H9 (cell line): ENCODE measurements around the gene ADAMTS15. TPM values are rescaled to one million over a fixed set of nuclear protein-coding genes. Genes with fewer than 3 reads are reported as not detected.

Experiments
- DNase-seq: peaks from one replicate; pipeline ENCODE4 v3.0.0-alpha.2; 2017
- H2AFZ ChIP-seq: one replicate; pipeline ENCODE4 v1.6.1; 2013; ENCODE audit warnings: mild to moderate bottlenecking, low read length, control low read depth, moderate library complexity
- H2AK5ac ChIP-seq: 2 replicates; pipeline ENCODE4 v1.6.1; 2013; ENCODE audit warnings: low read length, control low read depth, mixed read lengths; ENCODE audit not compliant: insufficient read length
- H2BK120ac ChIP-seq: one replicate; pipeline ENCODE4 v1.6.1; 2013; ENCODE audit warnings: low read depth, mild to moderate bottlenecking, low read length, control low read depth, inconsistent platforms; ENCODE audit not compliant: poor library complexity, severe bottlenecking
- H2BK12ac ChIP-seq: 2 replicates; pipeline ENCODE4 v1.6.1; 2013; ENCODE audit warnings: low read length, control low read depth, mixed read lengths, low read depth; ENCODE audit not compliant: insufficient read length
- H2BK15ac ChIP-seq: 2 replicates; pipeline ENCODE4 v1.6.1; 2013; ENCODE audit warnings: low read depth, low read length, control low read depth
- H2BK20ac ChIP-seq: one replicate; pipeline ENCODE4 v1.6.1; 2013; ENCODE audit warnings: low read depth, mild to moderate bottlenecking, low read length, control low read depth, inconsistent platforms; ENCODE audit not compliant: poor library complexity, severe bottlenecking
- H2BK5ac ChIP-seq: 2 replicates; pipeline ENCODE4 v1.6.1; 2013; ENCODE audit warnings: low read length, control low read depth, mixed read lengths; ENCODE audit not compliant: insufficient read length
- H3K14ac ChIP-seq: 2 replicates; pipeline ENCODE4 v1.6.1; 2013; ENCODE audit warnings: low read length, control low read depth; ENCODE audit not compliant: insufficient read depth
- H3K18ac ChIP-seq: 2 replicates; pipeline ENCODE4 v1.6.1; 2013; ENCODE audit warnings: low read depth, mild to moderate bottlenecking, mixed read lengths, low read length, control low read depth; ENCODE audit not compliant: insufficient read length
- H3K23ac ChIP-seq: 2 replicates; pipeline ENCODE4 v1.6.1; 2013; ENCODE audit warnings: low read length, control low read depth, mixed read lengths, low read depth; ENCODE audit not compliant: insufficient read length
- H3K23me2 ChIP-seq: 2 replicates; pipeline ENCODE4 v1.6.1; 2013; ENCODE audit warnings: low read depth, mild to moderate bottlenecking, mixed read lengths, low read length, control low read depth; ENCODE audit not compliant: insufficient read length, poor library complexity, severe bottlenecking
- H3K27ac ChIP-seq: 2 replicates; pipeline ENCODE4 v1.5.1; 2013; ENCODE audit warnings: low read length, control low read depth, mixed read lengths, low read depth; ENCODE audit not compliant: insufficient read length
- H3K27me3 ChIP-seq: 2 replicates; pipeline ENCODE4 v1.6.1; 2013; ENCODE audit warnings: low read length, control low read depth, inconsistent platforms; ENCODE audit not compliant: insufficient read depth
- H3K4ac ChIP-seq: 2 replicates; pipeline ENCODE4 v1.6.1; 2013; ENCODE audit warnings: low read depth, mild to moderate bottlenecking, control low read depth, inconsistent platforms, low read length, moderate library complexity
- H3K4me1 ChIP-seq: 2 replicates; pipeline ENCODE4 v1.6.1; 2013; ENCODE audit warnings: low read length, control low read depth, inconsistent platforms; ENCODE audit not compliant: insufficient read depth
- H3K4me2 ChIP-seq: 2 replicates; pipeline ENCODE4 v1.6.1; 2013; ENCODE audit warnings: low read length, control low read depth, mixed read lengths; ENCODE audit not compliant: insufficient read length, insufficient read depth
- H3K56ac ChIP-seq: 2 replicates; pipeline ENCODE4 v1.6.1; 2013; ENCODE audit warnings: low read depth, mild to moderate bottlenecking, mixed read lengths, low read length, control low read depth; ENCODE audit not compliant: insufficient read length
- H3K79me1 ChIP-seq: 2 replicates; pipeline ENCODE4 v1.6.1; 2013; ENCODE audit warnings: low read depth, mild to moderate bottlenecking, moderate library complexity, low read length, control low read depth, inconsistent platforms; ENCODE audit not compliant: insufficient read depth, poor library complexity, severe bottlenecking
- H3K79me2 ChIP-seq: 2 replicates; pipeline ENCODE4 v1.6.1; 2013; ENCODE audit warnings: low read length, control low read depth, inconsistent platforms; ENCODE audit not compliant: insufficient read depth
- H3K9ac ChIP-seq: 2 replicates; pipeline ENCODE4 v1.6.1; 2013; ENCODE audit warnings: low read length, control low read depth, mixed read lengths; ENCODE audit not compliant: insufficient read length; ENCODE audit errors: extremely low read depth
- H3K9me3 ChIP-seq: one replicate; pipeline ENCODE4 v1.6.1; 2013; ENCODE audit warnings: low read depth, low read length, inconsistent platforms; ENCODE audit not compliant: control insufficient read depth
- H3T11ph ChIP-seq: one replicate; pipeline ENCODE4 v1.6.1; 2013; ENCODE audit warnings: mild to moderate bottlenecking, low read length, control low read depth, inconsistent platforms
- H4K20me1 ChIP-seq: one replicate; pipeline ENCODE4 v1.6.1; 2013; ENCODE audit not compliant: control insufficient read depth, insufficient read length, insufficient read depth
- H4K5ac ChIP-seq: 2 replicates; pipeline ENCODE4 v1.6.1; 2013; ENCODE audit warnings: low read depth, mild to moderate bottlenecking, mixed read lengths, low read length, control low read depth; ENCODE audit not compliant: insufficient read length
- H4K8ac ChIP-seq: replicated peaks from 2 replicates; pipeline ENCODE4 v1.6.1; 2013; ENCODE audit warnings: low read length, control low read depth, mixed read lengths, low read depth; ENCODE audit not compliant: insufficient read length
- H4K91ac ChIP-seq: 2 replicates; pipeline ENCODE4 v1.6.1; 2013; ENCODE audit warnings: low read depth, mild to moderate bottlenecking, moderate library complexity, mixed read lengths, low read length, control low read depth; ENCODE audit not compliant: insufficient read length
- H3K27ac Mint-ChIP-seq, 3 experiments: 2 replicates in 2 of 3; 3 replicates in 1 of 3; pipeline ENCODE4 v1.8.0; 2020 to 2021; ENCODE audit warnings: mixed read lengths in 3 of 3, mild to moderate bottlenecking in 1 of 3, moderate library complexity in 1 of 3
- H3K27me3 Mint-ChIP-seq: 2 replicates; pipeline ENCODE4 v1.8.0; 2021; ENCODE audit warnings: low read depth, mild to moderate bottlenecking, moderate library complexity, mixed read lengths
- H3K36me3 Mint-ChIP-seq, 3 experiments: 2 replicates in 2 of 3; 3 replicates in 1 of 3; pipeline ENCODE4 v1.8.0; 2020 to 2021; ENCODE audit warnings: low read depth in 3 of 3, mixed read lengths in 3 of 3; ENCODE audit not compliant: insufficient read depth in 1 of 3
- H3K4me1 Mint-ChIP-seq, 2 experiments: 2 replicates each; pipeline ENCODE4 v1.8.0; 2020; ENCODE audit warnings: mixed read lengths in 2 of 2
- H3K4me3 Mint-ChIP-seq, 2 experiments: 2 replicates in 1 of 2; 3 replicates in 1 of 2; pipeline ENCODE4 v1.8.0; 2020 to 2021; ENCODE audit warnings: mild to moderate bottlenecking in 2 of 2, mixed read lengths in 2 of 2, moderate library complexity in 1 of 2
- H3K9me3 Mint-ChIP-seq, 2 experiments: 2 replicates in 1 of 2; 3 replicates in 1 of 2; pipeline ENCODE4 v1.8.0; 2020; ENCODE audit warnings: mild to moderate bottlenecking in 2 of 2, mixed read lengths in 2 of 2, moderate library complexity in 1 of 2
- CTCF ChIP-seq: fragments of 200-600 bp; sonication (generic); conservative IDR thresholded peaks from 3 replicates; pipeline ENCODE4 v1.8.0; 2021; ENCODE audit warnings: antibody characterized with exemption, mild to moderate bottlenecking
- WGBS: extraction: QIAGEN DNeasy Blood & Tissue Kit; methylation state at CpG from one replicate; pipeline ENCODE4 v1.1.7; 2013; ENCODE audit warnings: missing lambda C conversion rate, low lambda C conversion rate, mixed read lengths; ENCODE audit not compliant: insufficient read length; ENCODE audit errors: extremely low coverage; 5-methylcytosine and 5-hydroxymethylcytosine counted together
- total RNA-seq: library from RNA; stranded (reverse); gene quantifications from 2 replicates; pipeline ENCODE4 v1.2.1, GENCODE V29; 2021

The ADAMTS15 gene
- total RNA-seq, 1 experiment from 2014 or later = 1.3 TPM

GRCh38 chr11:130429120-130429681 lies 19.2 kb upstream of the ADAMTS15 start:
- no peak overlapping the region for H3K23ac ChIP-seq
- H4K20me1 ChIP-seq = no peaks in the 10 kb centered on the region
- H3K14ac ChIP-seq = no peak overlapping the region
- H3K9ac ChIP-seq = no peak overlapping the region
- H2BK15ac ChIP-seq = no peak overlapping the region
- peaks cover 11% of the 10 kb centered on the region for H3K23me2 ChIP-seq
- Mint-ChIP-seq H3K9me3 (peaks cover 0 to 2% of the 10 kb centered on the region in 2 experiments; a peak in 2 of 5 replicates), H3K4me3 (peak overlapping the region; percentile 68 to 91), H3K4me1 (peaks cover 18 to 24% of the 10 kb centered on the region in 2 experiments), H3K27me3 (peaks cover 55% of the 10 kb centered on the region), H3K36me3 (peaks cover 0 to 7% (median 2%) of the 10 kb centered on the region in 3 experiments; a peak in 4 of 7 replicates), H3K27ac (no peak overlapping the region; a peak in 1 of 7 replicates)
- H3K18ac ChIP-seq = no peak overlapping the region
- no peak overlapping the region for H3K4ac ChIP-seq
- no peaks in the 10 kb centered on the region for H3K79me1 ChIP-seq
- no peak overlapping the region for H2BK20ac ChIP-seq
- no peak overlapping the region for H4K8ac ChIP-seq
- no peak overlapping the region for H3K27ac ChIP-seq
- H3K9me3 ChIP-seq = no peaks in the 10 kb centered on the region
- TF ChIP-seq CTCF = peak; percentile 21; the same call in 1 of the 3 replicates
- no peaks in the 10 kb centered on the region for H3K79me2 ChIP-seq
- peak overlapping the region; percentile 69 for H3K4me2 ChIP-seq
- no peak overlapping the region for H4K91ac ChIP-seq
- H2BK5ac ChIP-seq = no peak overlapping the region
- no peak overlapping the region for H2BK120ac ChIP-seq
- peaks cover 3% of the 10 kb centered on the region; the same call in 1 of the 2 replicates for H3K4me1 ChIP-seq
- no peak overlapping the region for H2AFZ ChIP-seq
- peaks cover 12% of the 10 kb centered on the region for H3K27me3 ChIP-seq
- H3K56ac ChIP-seq = no peak overlapping the region
- no peak overlapping the region for H2AK5ac ChIP-seq
- no peak for DNase-seq
- H3T11ph ChIP-seq = no peak overlapping the region
- no peak overlapping the region for H4K5ac ChIP-seq
- WGBS = no CpG with 5 or more reads among the region's 2 CpGs
- no peak overlapping the region for H2BK12ac ChIP-seq
